Measurements from ENCODE around the gene ZNF764. TPM values are rescaled to one million over a fixed set of nuclear protein-coding genes. Genes with fewer than 3 reads are reported as not detected.

The ZNF764 gene
- total and polyA plus RNA-seq, 9 of the 15 experiments (the other 6 are each of a cell fraction or from before 2014, with no cell fraction given) = 0.69 to 10.1 (median 4.1) TPM

DNA sequence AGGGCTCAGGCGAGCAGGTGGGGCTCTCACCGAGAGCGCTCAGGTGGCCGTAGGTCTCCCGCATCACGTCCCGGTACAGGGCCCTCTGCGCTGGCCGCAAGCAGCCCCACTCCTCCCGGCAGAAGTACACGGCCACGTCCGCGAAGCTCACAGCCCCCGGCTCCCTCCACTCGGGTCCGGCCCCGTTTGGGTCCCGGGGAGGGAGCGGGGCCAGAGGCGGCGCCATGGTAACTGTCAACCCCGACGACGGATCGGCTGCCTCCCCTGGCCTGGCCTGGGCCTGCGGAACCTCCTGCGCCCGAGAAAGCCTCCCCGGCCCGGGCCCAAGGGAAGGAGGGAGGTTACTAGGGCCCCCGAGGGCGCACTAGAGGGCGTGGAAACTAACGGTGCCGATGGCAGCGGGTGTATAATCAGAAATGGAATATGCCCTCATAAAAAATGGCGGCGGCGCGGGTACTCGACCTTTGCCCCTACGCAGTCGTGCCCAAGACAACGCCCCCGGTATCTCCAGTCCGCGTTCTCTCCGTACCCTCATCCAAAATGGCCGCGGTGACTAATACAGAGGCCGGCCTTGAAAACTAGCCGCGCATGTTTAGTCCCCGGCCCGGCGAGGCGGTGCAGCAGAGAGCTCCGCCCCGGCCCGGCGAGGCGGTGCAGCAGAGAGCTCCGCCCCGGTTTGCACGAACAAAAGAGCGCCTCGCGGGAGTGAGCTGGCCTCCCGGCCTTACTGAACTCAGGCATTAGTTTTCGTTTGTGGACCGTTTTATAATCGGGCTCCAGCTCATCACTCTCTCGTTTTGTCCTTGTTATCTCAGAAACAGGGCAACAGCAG is at the start of gene ZNF764 (continued):
- TF ChIP-seq, protein P1, sequence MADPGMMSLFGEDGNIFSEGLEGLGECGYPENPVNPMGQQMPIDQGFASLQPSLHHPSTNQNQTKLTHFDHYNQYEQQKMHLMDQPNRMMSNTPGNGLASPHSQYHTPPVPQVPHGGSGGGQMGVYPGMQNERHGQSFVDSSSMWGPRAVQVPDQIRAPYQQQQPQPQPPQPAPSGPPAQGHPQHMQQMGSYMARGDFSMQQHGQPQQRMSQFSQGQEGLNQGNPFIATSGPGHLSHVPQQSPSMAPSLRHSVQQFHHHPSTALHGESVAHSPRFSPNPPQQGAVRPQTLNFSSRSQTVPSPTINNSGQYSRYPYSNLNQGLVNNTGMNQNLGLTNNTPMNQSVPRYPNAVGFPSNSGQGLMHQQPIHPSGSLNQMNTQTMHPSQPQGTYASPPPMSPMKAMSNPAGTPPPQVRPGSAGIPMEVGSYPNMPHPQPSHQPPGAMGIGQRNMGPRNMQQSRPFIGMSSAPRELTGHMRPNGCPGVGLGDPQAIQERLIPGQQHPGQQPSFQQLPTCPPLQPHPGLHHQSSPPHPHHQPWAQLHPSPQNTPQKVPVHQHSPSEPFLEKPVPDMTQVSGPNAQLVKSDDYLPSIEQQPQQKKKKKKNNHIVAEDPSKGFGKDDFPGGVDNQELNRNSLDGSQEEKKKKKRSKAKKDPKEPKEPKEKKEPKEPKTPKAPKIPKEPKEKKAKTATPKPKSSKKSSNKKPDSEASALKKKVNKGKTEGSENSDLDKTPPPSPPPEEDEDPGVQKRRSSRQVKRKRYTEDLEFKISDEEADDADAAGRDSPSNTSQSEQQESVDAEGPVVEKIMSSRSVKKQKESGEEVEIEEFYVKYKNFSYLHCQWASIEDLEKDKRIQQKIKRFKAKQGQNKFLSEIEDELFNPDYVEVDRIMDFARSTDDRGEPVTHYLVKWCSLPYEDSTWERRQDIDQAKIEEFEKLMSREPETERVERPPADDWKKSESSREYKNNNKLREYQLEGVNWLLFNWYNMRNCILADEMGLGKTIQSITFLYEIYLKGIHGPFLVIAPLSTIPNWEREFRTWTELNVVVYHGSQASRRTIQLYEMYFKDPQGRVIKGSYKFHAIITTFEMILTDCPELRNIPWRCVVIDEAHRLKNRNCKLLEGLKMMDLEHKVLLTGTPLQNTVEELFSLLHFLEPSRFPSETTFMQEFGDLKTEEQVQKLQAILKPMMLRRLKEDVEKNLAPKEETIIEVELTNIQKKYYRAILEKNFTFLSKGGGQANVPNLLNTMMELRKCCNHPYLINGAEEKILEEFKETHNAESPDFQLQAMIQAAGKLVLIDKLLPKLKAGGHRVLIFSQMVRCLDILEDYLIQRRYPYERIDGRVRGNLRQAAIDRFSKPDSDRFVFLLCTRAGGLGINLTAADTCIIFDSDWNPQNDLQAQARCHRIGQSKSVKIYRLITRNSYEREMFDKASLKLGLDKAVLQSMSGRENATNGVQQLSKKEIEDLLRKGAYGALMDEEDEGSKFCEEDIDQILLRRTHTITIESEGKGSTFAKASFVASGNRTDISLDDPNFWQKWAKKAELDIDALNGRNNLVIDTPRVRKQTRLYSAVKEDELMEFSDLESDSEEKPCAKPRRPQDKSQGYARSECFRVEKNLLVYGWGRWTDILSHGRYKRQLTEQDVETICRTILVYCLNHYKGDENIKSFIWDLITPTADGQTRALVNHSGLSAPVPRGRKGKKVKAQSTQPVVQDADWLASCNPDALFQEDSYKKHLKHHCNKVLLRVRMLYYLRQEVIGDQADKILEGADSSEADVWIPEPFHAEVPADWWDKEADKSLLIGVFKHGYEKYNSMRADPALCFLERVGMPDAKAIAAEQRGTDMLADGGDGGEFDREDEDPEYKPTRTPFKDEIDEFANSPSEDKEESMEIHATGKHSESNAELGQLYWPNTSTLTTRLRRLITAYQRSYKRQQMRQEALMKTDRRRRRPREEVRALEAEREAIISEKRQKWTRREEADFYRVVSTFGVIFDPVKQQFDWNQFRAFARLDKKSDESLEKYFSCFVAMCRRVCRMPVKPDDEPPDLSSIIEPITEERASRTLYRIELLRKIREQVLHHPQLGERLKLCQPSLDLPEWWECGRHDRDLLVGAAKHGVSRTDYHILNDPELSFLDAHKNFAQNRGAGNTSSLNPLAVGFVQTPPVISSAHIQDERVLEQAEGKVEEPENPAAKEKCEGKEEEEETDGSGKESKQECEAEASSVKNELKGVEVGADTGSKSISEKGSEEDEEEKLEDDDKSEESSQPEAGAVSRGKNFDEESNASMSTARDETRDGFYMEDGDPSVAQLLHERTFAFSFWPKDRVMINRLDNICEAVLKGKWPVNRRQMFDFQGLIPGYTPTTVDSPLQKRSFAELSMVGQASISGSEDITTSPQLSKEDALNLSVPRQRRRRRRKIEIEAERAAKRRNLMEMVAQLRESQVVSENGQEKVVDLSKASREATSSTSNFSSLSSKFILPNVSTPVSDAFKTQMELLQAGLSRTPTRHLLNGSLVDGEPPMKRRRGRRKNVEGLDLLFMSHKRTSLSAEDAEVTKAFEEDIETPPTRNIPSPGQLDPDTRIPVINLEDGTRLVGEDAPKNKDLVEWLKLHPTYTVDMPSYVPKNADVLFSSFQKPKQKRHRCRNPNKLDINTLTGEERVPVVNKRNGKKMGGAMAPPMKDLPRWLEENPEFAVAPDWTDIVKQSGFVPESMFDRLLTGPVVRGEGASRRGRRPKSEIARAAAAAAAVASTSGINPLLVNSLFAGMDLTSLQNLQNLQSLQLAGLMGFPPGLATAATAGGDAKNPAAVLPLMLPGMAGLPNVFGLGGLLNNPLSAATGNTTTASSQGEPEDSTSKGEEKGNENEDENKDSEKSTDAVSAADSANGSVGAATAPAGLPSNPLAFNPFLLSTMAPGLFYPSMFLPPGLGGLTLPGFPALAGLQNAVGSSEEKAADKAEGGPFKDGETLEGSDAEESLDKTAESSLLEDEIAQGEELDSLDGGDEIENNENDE (IDR thresholded peaks at IDR 0.05; ENCODE audit: low read depth, low read length) = no peak
- TF ChIP-seq DACH1 (IDR thresholded peaks at IDR 0.05; ENCODE audit: partially characterized antibody) (no peak), KAT7 (CRISPR knock-in tag; IDR thresholded peaks at IDR 0.05; ENCODE audit: borderline replicate concordance) (peak; percentile 78; the same call in 1 of the 2 replicates), BHLHE40 (IDR thresholded peaks at IDR 0.05; ENCODE audit: low read length) (peak; percentile 30; the same call in 1 of the 2 replicates), SOX6 (IDR thresholded peaks at IDR 0.05) (peak; percentile 69; the same call in 1 of the 2 replicates), KDM4B (IDR thresholded peaks at IDR 0.05; ENCODE audit: borderline replicate concordance in 2 of 2, low read depth in 1 of 2) (no peak; a peak in 1 of 4 replicates), RAD51 (IDR thresholded peaks at IDR 0.05; ENCODE audit: borderline replicate concordance, low read depth) (no peak), HMG20B (CRISPR knock-in tag; IDR thresholded peaks at IDR 0.05) (no peak), ZNF707 (CRISPR knock-in tag; conservative IDR thresholded peaks at IDR 0.05) (no peak)
- TF ChIP-seq, protein P2, sequence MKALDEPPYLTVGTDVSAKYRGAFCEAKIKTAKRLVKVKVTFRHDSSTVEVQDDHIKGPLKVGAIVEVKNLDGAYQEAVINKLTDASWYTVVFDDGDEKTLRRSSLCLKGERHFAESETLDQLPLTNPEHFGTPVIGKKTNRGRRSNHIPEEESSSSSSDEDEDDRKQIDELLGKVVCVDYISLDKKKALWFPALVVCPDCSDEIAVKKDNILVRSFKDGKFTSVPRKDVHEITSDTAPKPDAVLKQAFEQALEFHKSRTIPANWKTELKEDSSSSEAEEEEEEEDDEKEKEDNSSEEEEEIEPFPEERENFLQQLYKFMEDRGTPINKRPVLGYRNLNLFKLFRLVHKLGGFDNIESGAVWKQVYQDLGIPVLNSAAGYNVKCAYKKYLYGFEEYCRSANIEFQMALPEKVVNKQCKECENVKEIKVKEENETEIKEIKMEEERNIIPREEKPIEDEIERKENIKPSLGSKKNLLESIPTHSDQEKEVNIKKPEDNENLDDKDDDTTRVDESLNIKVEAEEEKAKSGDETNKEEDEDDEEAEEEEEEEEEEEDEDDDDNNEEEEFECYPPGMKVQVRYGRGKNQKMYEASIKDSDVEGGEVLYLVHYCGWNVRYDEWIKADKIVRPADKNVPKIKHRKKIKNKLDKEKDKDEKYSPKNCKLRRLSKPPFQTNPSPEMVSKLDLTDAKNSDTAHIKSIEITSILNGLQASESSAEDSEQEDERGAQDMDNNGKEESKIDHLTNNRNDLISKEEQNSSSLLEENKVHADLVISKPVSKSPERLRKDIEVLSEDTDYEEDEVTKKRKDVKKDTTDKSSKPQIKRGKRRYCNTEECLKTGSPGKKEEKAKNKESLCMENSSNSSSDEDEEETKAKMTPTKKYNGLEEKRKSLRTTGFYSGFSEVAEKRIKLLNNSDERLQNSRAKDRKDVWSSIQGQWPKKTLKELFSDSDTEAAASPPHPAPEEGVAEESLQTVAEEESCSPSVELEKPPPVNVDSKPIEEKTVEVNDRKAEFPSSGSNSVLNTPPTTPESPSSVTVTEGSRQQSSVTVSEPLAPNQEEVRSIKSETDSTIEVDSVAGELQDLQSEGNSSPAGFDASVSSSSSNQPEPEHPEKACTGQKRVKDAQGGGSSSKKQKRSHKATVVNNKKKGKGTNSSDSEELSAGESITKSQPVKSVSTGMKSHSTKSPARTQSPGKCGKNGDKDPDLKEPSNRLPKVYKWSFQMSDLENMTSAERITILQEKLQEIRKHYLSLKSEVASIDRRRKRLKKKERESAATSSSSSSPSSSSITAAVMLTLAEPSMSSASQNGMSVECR (CRISPR knock-in tag; IDR thresholded peaks at IDR 0.05) = no peak

All from K562 (cell line).